ENCODE measurements around the gene ALDH3B2.
"Not testable (repeated sequence)": the region's sequence is repeated elsewhere in the genome, so short reads cannot be mapped to it uniquely, and the experiment has no call there.

DNA sequence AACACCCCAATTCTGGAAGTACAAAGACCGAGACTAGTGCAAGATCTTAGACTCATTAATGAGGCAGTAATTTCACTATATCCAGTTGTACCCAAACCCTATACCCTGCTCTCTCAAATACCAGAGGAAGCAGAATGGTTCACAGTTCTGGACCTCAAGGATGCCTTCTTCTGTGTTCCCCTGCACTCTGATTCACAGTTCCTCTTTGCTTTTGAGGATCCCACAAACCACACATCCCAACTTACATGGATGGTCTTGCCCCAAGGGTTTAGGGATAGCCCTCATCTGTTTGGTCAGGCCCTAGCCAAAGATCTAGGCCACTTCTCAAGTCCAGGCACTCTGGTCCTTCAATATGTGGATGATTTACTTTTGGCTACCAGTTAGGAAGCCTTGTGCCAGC lies 50.6 kb downstream of the ALDH3B2 start:
- TF ChIP-seq, protein P1, sequence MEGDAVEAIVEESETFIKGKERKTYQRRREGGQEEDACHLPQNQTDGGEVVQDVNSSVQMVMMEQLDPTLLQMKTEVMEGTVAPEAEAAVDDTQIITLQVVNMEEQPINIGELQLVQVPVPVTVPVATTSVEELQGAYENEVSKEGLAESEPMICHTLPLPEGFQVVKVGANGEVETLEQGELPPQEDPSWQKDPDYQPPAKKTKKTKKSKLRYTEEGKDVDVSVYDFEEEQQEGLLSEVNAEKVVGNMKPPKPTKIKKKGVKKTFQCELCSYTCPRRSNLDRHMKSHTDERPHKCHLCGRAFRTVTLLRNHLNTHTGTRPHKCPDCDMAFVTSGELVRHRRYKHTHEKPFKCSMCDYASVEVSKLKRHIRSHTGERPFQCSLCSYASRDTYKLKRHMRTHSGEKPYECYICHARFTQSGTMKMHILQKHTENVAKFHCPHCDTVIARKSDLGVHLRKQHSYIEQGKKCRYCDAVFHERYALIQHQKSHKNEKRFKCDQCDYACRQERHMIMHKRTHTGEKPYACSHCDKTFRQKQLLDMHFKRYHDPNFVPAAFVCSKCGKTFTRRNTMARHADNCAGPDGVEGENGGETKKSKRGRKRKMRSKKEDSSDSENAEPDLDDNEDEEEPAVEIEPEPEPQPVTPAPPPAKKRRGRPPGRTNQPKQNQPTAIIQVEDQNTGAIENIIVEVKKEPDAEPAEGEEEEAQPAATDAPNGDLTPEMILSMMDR (IDR thresholded peaks at IDR 0.05 in 4 of 5, conservative IDR thresholded peaks at IDR 0.05 in 1 of 5) = not testable (repeated sequence)
- not testable (repeated sequence) for TF ChIP-seq POLR2A (IDR thresholded peaks at IDR 0.05)

Data from gastrocnemius medialis (tissue), 4 donors.